GM21515 (cell line): ENCODE data around the gene P2RX6.
"Not testable (repeated sequence)": the region's sequence is repeated elsewhere in the genome, so short reads cannot be mapped to it uniquely, and the experiment has no call there.

Experiments
- ATAC-seq: cut with Tn5 transposase; IDR thresholded peaks from one replicate; pipeline ENCODE4 v1.9.1; 2021; ENCODE audit not compliant: unreplicated experiment

Gene P2RX6

GRCh38 chr22:21014726-21015465, at the start of gene P2RX6:
Gene P2RX6, plus strand, starts transcription at chr22:21015165. Its CDS starts 10 bp downstream, at chr22:21015175.
- ATAC-seq, result no peak

DNA sequence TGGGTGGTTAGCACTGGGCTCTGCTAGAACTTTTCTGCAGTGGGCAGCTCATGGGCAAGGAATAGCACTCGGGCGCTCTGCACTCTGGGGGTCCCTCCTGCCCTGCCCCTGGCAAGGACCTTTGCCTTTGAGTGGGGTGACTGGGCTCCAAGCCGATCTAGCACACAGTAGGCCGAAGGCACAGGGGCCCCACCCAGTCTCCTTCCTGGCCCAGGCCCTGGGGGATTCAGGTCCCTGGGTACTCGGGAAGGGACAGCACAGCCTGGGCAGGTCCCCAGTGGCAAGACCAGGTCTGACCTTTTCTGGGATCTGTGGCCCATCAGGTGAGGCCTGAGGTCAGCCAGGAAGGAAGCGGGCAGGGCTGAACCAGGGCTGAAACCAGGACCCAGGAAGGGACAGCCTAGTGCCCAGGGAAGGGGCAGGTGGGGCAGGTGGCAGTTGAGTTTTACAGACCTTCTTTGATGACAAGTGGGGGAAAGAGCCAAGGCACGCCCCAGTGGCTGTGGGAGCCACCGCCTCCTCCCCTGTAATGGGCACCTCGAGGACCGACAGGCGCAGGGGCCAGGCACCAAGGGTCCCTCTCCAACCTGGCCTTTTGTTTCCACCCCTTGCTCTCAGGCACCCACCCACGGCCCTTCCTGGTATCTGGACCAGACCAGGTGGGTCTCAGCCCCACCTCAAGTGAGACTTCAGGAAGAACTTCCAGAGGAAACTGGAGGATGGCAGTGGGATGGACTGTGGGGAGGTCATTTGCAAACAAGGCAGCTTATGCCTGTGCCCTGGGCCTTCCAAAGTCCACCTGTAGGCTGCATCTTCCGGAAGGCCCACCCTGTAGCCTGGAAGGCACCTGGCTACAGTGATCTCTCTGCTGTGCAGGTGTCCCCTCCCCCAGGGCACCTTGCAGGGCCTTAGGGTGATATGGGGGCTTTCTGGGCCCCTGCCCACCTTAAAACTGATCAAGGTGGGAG, 48.8 kb upstream of the P2RX6 start:
- no peak for ATAC-seq

- ATAC-seq, result no peak
These were observed 47.9 kb upstream of the P2RX6 start, which contains the start of gene AIFM3 for GRCh38 chr22:20966883-20967696. Gene AIFM3, plus strand, starts transcription at chr22:20967255. Its CDS starts 690 bp downstream, at chr22:20967945.

DNA sequence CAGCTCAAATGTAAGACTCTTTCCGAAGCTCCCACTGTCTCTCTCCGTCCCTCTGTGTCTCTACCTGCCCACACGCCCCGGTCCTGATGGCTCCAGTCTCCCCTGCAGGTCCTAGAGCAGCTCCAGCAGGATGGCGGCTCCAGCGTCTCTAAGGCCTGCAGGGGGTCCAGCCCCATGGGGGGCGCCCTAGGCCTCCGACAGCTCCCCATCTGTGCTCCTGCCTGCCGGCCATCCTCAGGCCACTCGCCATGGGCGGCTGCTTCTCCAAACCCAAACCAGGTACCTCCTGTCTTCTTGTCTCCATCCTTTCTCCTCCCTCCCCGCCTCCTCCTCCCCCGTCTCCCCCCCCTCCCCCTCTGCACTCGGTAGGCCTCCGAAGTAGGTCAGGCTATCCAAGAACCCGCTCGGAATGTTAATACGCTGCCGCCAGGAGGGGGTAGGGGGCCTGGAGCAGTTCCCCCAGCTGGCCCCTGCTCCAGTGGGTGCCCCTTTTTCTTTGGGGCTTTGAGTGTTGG, 47.2 kb upstream of the P2RX6 start:
- no peak for ATAC-seq

GRCh38 chr22:20968281-20968977, 46.5 kb upstream of the P2RX6 start:
- ATAC-seq, result no peak

DNA sequence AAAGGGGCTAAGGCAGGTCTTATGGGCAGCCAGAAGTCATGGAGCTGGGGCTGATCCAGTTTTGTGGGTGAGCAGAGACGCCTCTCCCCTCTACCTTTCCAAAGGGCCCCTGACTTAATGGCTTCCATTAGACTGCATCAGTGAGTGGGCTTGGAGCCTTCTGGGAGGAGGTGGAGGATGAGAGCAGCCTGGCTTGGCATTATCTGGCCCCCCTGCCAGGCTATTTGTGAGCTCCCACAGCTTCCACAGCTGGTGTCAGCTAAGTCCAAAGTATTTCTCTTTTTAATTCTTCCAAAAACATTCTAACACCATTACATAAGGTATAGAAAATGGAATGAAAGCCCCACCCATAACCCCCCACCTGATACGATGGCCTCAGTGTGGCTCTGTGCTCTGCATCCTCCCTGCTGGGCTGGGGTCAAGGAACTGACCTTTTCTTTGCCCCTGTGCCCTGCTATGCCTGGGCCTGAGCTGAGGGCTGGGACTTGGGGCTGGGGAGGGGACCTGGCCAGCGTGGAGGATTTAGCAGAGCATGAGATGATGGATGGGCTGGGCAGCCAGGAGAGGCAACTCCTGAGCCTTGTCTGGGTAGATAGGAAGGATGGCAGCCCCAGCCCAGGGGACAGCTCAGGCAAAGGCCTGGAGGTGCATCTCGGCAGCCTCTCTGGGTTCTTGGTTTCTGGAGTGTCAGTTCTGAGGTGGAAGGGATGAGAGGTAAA, 43.9 kb upstream of the P2RX6 start:
- no peak for ATAC-seq

DNA sequence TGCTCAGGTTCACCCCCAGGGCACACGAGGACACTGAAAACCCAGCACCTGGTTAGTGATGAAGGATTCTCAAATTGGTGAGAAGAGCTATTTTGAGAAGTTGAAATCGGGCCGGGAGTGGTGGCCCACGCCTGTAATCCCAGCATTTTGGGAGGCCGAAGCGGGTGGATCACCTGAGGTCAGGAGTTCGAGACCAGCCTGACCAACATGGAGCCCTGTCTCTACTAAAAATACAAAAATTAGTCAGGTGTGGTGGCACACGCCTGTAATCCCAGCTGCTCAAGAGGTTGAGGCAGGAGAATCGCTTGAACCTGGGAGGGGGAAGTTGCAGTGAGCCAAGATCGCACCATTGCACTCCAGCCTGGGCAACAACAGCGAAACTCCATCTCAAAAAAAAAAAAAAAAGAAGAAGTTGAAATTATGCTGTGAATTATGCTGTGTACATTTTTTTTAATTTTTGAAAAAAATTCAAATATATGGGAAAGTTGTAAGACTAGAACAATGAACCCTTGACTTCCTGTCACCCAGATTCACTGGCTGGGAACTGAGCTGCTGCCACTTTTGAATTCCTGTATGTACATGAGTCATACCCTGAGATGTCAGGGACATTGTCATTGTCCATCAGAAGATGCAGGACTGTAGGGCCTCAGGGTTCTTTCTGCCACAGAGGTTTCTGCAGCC, 42.8 kb upstream of the P2RX6 start:
- ATAC-seq, result not testable (repeated sequence)

DNA sequence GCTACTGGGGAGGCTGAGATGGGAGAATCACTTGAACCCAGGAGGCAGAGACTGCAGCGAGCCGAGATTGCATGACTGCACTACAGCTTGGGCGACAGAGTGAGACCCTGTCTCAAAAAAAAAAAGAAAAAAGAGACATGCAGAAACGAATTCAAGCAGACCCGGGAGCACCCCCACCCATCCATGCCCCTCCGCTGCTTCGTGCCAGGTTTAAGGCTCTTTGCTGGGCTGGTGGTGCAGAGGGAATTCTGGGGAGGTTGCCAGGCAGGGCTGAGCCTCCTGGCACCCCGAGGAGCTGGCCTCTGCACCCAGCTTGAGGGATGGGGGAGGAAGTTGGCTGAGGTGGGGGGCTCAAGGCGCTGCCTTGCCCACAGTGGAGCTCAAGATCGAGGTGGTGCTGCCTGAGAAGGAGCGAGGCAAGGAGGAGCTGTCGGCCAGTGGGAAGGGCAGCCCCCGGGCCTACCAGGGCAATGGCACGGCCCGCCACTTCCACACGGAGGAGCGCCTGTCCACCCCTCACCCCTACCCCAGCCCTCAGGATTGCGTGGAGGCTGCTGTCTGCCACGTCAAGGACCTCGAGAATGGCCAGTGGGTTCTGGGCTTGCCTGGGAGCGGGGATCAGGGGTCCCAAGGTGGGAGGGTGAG, 41.9 kb upstream of the P2RX6 start:
- ATAC-seq, result no peak

DNA sequence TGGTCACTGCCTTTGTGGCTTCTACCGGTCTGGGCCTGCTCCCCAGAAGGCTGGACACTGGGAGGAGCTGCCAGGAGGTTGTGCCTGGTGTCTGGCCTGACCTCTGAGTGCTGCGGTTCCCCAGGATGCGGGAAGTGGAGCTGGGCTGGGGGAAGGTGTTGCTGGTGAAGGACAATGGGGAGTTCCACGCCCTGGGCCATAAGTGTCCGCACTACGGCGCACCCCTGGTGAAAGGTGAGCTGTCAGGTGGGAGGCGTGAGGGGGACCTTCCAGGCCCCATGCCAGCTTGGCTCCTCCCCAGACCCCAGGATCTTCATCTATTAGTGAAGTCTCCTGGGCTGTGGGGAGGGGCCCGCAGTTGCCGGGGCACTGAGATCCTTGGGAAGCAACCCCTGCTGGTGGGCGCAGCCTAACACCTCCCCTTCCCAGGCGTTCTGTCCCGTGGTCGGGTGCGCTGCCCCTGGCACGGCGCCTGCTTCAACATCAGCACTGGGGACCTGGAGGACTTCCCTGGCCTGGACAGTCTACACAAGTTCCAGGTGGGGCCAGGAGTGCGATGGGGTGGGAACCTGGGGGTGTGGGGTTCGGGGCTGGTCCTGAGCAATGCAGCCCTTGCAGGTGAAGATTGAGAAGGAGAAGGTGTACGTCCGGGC, 41.2 kb upstream of the P2RX6 start:
- no peak for ATAC-seq

- no peak for ATAC-seq
These were observed 40.5 kb upstream of the P2RX6 start for GRCh38 chr22:20974336-20974955.

GRCh38 chr22:20975541-20976290, 39.2 kb upstream of the P2RX6 start:
- no peak for ATAC-seq

- no peak for ATAC-seq
These were observed 38.6 kb upstream of the P2RX6 start for GRCh38 chr22:20976291-20976877.

- ATAC-seq, result no peak
These were observed 37.9 kb upstream of the P2RX6 start for GRCh38 chr22:20977019-20977418.

DNA sequence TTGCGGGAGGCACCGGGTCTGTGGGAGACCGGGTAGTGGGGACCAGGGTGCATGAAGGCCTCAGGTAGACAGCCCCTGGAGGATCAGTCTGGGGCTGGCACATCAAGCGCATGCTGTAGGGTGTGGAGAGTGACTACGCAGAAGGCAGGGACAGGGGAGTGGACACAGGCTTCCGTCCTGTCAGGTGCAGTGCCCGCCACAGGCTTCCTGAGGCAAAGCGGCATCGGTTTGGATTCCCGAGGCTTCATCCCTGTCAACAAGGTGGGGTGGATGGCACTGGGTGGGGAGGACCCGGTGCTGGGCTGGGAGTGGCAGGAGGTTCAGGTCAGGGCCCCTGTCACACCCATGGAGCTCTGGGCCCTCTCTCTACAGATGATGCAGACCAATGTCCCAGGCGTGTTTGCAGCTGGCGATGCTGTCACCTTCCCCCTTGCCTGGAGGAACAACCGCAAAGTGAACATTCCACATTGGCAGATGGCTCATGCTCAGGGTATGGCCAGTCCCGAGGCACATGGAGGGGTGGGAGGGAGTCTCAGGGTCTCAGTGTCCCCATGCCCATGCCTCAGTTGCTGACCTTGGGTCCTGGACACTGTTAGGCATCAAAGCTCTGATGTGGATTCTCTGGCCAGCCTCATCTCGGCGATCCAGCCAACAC, 37.3 kb upstream of the P2RX6 start:
- no peak for ATAC-seq

DNA sequence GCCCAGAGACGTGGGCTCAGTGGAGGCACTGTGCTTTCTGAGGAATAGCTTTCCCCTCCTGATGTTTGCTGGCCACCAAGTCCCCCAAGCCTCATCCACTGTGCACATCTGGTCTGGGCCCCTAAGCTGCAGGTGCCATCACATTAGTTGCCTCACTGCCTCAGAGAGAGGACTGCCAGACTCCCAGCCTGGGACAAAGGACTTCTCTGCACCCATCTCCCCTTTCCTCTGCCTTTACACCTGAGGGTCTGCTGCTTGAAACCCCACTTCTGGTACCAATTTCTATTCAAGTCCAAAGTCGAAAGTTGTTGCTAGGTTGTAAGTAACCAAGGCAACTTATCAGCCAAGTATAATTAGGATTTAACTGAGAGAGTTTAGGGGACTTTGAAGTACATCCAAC, 36.5 kb upstream of the P2RX6 start:
- ATAC-seq, result no peak

- no peak for ATAC-seq
These were observed 35.6 kb upstream of the P2RX6 start for GRCh38 chr22:20979243-20979809.
